ENCODE measurements around the gene PPM1E.
"Not testable (repeated sequence)": the region's sequence is repeated elsewhere in the genome, so short reads cannot be mapped to it uniquely, and the experiment has no call there.

PPM1E gene

GRCh38 chr17:58756246-58757161 lies 850 bp downstream of the PPM1E start:
- H3K36me3 Mint-ChIP-seq, result peaks cover 2 to 5% of the 10 kb centered on the region in 2 donors
- peak overlapping the region; percentile 90 to 96 for H3K4me3 Mint-ChIP-seq
- DNase-seq, result no peak
- peak; percentile 43 to 44 for ATAC-seq (replicated peaks)
- peak overlapping the region; percentile 79 for H3K27ac Mint-ChIP-seq
- peaks cover 29 to 44% of the 10 kb centered on the region in 2 donors for H3K27me3 Mint-ChIP-seq
- no peaks in the 10 kb centered on the region for H3K9me3 Mint-ChIP-seq
- peaks cover 17% of the 10 kb centered on the region in 2 donors for H3K4me1 Mint-ChIP-seq

- H3K27ac Mint-ChIP-seq, result no peak overlapping the region
- ATAC-seq (replicated peaks) (no peak), DNase-seq (no peak)
- H3K36me3 Mint-ChIP-seq, result peaks cover 2 to 5% of the 10 kb centered on the region in 2 donors
- no peaks in the 10 kb centered on the region for H3K9me3 Mint-ChIP-seq
- peaks cover 17% of the 10 kb centered on the region in 2 donors for H3K4me1 Mint-ChIP-seq
- peak overlapping the region; percentile 90 to 96 for H3K4me3 Mint-ChIP-seq
- H3K27me3 Mint-ChIP-seq, result peaks cover 36 to 47% of the 10 kb centered on the region in 2 donors
Observed at GRCh38 chr17:58757162-58757613, 1.5 kb downstream of the PPM1E start.

GRCh38 chr17:58758890-58759289 lies 3.2 kb downstream of the PPM1E start:
- H3K9me3 Mint-ChIP-seq, result no peaks in the 10 kb centered on the region
- peaks cover 42 to 47% of the 10 kb centered on the region in 2 donors for H3K27me3 Mint-ChIP-seq
- peaks cover 17% of the 10 kb centered on the region in 2 donors for H3K4me1 Mint-ChIP-seq
- no peak for DNase-seq
- H3K36me3 Mint-ChIP-seq, result peaks cover 2 to 5% of the 10 kb centered on the region in 2 donors
- H3K27ac Mint-ChIP-seq, result no peak overlapping the region
- H3K4me3 Mint-ChIP-seq, result no peak overlapping the region
- ATAC-seq (replicated peaks), result no peak

GRCh38 chr17:58759522-58759921 lies 3.9 kb downstream of the PPM1E start:
- no peaks in the 10 kb centered on the region for H3K9me3 Mint-ChIP-seq
- no peak for ATAC-seq (replicated peaks)
- peaks cover 42 to 47% of the 10 kb centered on the region in 2 donors for H3K27me3 Mint-ChIP-seq

DNA sequence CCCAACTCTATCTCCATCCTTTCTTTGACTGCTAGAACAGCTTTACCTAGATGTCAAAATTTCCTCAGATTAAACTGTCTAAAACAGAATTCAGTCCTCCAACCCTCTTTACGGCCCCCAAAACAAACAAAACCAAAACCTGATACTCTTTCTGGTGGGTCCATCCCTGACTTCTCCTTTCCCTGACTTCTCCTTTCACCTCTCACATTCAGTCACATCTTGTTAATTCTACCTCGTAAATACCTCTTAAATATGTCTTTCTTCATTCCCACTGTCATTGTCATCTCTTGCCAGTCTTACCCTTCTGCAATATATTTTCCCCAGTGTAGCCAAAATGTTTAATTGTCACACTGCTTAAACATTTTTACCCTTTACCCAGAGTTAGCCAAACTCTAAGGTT lies 4.6 kb downstream of the PPM1E start:
- H3K9me3 Mint-ChIP-seq, result no peaks in the 10 kb centered on the region
- no peak overlapping the region for H3K4me3 Mint-ChIP-seq
- DNase-seq (no peak), ATAC-seq (replicated peaks) (peak; percentile 16 to 43)
- H3K36me3 Mint-ChIP-seq, result peaks cover 2 to 5% of the 10 kb centered on the region in 2 donors
- no peak overlapping the region for H3K27ac Mint-ChIP-seq
- peaks cover 16 to 17% of the 10 kb centered on the region in 2 donors for H3K4me1 Mint-ChIP-seq
- peaks cover 36 to 40% of the 10 kb centered on the region in 2 donors for H3K27me3 Mint-ChIP-seq

More at GRCh38 chr17:58759522-58759921, 3.9 kb downstream of the PPM1E start:
- peaks cover 2 to 5% of the 10 kb centered on the region in 2 donors for H3K36me3 Mint-ChIP-seq
- no peak overlapping the region for H3K4me3 Mint-ChIP-seq
- no peak for DNase-seq
- H3K4me1 Mint-ChIP-seq, result peaks cover 17% of the 10 kb centered on the region in 2 donors
- no peak overlapping the region for H3K27ac Mint-ChIP-seq

DNA sequence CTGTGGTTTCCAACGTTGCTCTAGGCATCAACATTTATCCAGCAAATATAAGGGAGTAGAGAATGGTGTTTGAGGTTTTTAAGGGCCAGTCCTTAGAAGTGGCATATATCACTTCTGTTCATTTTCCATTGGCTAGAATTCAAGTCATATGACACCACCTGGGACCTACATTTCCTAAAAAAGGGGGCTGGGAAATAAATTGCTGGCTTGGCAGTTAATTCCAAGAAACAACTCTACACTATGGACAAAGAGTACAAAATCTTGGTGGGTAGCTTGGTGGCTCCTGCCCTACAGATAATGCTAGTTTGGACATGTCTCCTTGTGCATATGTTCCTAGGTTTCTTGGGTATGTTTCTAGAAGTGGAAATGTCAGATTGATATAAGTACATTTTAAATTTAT lies 7.6 kb downstream of the PPM1E start:
- H3K36me3 Mint-ChIP-seq, result no peaks in the 10 kb centered on the region
- ATAC-seq (replicated peaks) (no peak), DNase-seq (no peak)
- no peak overlapping the region for H3K27ac Mint-ChIP-seq
- peaks cover 25 to 27% of the 10 kb centered on the region in 2 donors for H3K27me3 Mint-ChIP-seq
- no peak overlapping the region for H3K4me3 Mint-ChIP-seq
- H3K9me3 Mint-ChIP-seq, result no peaks in the 10 kb centered on the region
- H3K4me1 Mint-ChIP-seq, result peaks cover 7 to 8% of the 10 kb centered on the region in 2 donors

DNA sequence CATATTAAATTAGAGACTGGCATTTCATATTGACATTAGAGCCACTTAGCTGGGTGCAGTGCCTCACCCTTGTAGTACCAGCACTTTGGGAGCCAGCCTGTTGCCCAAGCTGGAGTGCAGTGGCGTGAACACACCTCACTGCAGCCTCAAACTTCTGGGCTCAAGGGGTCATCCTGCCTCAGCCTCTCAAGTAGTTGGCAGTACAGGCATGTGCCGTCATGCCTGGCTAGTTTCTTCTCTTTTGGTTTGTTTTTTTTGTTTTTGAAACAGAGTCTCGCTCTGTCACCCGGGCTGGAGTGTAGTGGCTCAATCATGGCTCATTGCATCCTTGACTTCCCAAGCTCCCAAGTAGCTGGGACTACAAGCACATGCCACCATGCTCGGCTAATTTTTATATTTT lies 8.7 kb downstream of the PPM1E start:
- ATAC-seq (replicated peaks) (no peak), DNase-seq (no peak)
- Mint-ChIP-seq H3K4me1 (peaks cover 7 to 8% of the 10 kb centered on the region in 2 donors), H3K36me3 (no peaks in the 10 kb centered on the region), H3K4me3 (no peak overlapping the region), H3K9me3 (no peaks in the 10 kb centered on the region), H3K27ac (no peak overlapping the region), H3K27me3 (peaks cover 19 to 25% of the 10 kb centered on the region in 2 donors)

GRCh38 chr17:58778482-58778881 lies 22.8 kb downstream of the PPM1E start:
- H3K27ac Mint-ChIP-seq; H3K27me3 Mint-ChIP-seq; H3K9me3 Mint-ChIP-seq; ATAC-seq (replicated peaks); H3K4me3 Mint-ChIP-seq; H3K36me3 Mint-ChIP-seq; H3K4me1 Mint-ChIP-seq; DNase-seq: not testable (repeated sequence)

- Mint-ChIP-seq H3K4me1 (no peaks in the 10 kb centered on the region), H3K4me3 (no peak overlapping the region), H3K36me3 (no peaks in the 10 kb centered on the region), H3K27me3 (no peaks in the 10 kb centered on the region), H3K27ac (no peak overlapping the region), H3K9me3 (no peaks in the 10 kb centered on the region)
- DNase-seq (no peak), ATAC-seq (replicated peaks) (no peak)
Observed at GRCh38 chr17:58779446-58779845, 23.8 kb downstream of the PPM1E start.

GRCh38 chr17:58783380-58783779 lies 27.7 kb downstream of the PPM1E start:
- Mint-ChIP-seq H3K27ac (no peak overlapping the region), H3K9me3 (no peaks in the 10 kb centered on the region), H3K4me1 (no peaks in the 10 kb centered on the region), H3K27me3 (no peaks in the 10 kb centered on the region), H3K4me3 (no peak overlapping the region), H3K36me3 (no peaks in the 10 kb centered on the region)
- DNase-seq (no peak), ATAC-seq (replicated peaks) (no peak)

- Mint-ChIP-seq H3K4me3 (no peak overlapping the region), H3K27ac (no peak overlapping the region), H3K36me3 (no peaks in the 10 kb centered on the region), H3K9me3 (no peaks in the 10 kb centered on the region), H3K27me3 (no peaks in the 10 kb centered on the region), H3K4me1 (no peaks in the 10 kb centered on the region)
- DNase-seq (no peak), ATAC-seq (replicated peaks) (no peak)
Observed at GRCh38 chr17:58785097-58785496, 29.4 kb downstream of the PPM1E start.

DNA sequence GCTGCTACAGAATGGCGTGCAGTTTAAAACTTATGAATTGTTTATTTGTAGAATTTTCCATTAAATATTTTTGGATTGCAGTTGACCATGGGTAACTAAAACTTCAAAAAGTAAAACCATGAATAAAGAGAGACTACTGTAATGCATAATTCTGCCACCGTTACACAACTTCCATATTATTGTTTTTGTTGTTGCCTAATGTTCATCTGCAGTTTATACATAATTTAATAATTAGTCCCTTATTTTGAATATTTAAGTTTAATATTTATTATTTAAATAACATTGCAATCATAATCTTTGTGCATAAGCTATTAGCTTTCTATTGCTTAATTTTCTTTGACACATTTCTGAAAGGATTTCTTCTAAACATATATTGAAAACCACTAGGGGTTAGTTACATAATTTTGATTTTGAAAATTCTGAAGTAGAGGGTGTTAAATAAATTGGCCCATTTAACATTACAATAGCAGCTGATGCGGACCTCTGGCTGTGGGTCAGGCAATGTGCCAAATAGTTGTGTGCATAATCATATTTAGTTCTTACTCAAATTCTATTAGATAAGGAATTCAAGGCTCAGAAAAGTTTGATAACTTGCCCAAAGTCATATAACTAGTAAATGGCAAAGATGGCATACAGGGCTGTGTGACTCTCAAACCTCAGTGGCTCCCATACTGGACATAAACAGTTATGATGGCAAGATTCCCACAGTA lies 31.1 kb downstream of the PPM1E start:
- Mint-ChIP-seq H3K4me3 (no peak overlapping the region), H3K27me3 (no peaks in the 10 kb centered on the region), H3K36me3 (no peaks in the 10 kb centered on the region), H3K4me1 (no peaks in the 10 kb centered on the region), H3K27ac (no peak overlapping the region), H3K9me3 (no peaks in the 10 kb centered on the region)
- DNase-seq (no peak), ATAC-seq (replicated peaks) (no peak)

- Mint-ChIP-seq H3K27ac (no peak overlapping the region), H3K4me3 (no peak overlapping the region), H3K9me3 (no peaks in the 10 kb centered on the region), H3K4me1 (no peaks in the 10 kb centered on the region), H3K36me3 (no peaks in the 10 kb centered on the region), H3K27me3 (no peaks in the 10 kb centered on the region)
- ATAC-seq (replicated peaks) (no peak), DNase-seq (no peak)
Observed at GRCh38 chr17:58788199-58788598, 32.5 kb downstream of the PPM1E start.

DNA sequence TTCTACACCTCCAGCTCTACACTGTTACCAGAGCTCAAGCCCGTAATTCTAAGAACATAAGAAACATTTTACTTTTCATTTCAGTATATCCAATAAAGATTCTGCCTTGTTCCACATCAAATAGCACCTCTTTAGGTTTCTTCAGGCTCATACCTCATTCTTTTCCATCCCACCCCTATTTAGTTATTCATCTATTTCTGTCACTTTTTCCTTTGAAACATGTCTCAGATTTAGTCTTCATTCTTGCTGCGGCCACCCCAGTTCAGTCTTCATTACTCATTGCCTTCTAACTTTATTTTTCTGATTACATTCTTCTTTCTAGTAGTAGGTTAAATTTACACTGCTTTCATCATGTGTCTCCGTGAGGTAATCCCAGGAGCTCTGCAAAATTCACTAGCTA lies 33.5 kb downstream of the PPM1E start:
- DNase-seq (no peak), ATAC-seq (replicated peaks) (no peak)
- Mint-ChIP-seq H3K27ac (no peak overlapping the region), H3K4me1 (no peaks in the 10 kb centered on the region), H3K9me3 (no peaks in the 10 kb centered on the region), H3K27me3 (no peaks in the 10 kb centered on the region), H3K36me3 (no peaks in the 10 kb centered on the region), H3K4me3 (no peak overlapping the region)
